ENCODE results near the gene KRIT1.
A peak's percentile ranks its signal among the peaks of the same experiment; 100 is the strongest.
"Not testable (repeated sequence)": the region's sequence is repeated elsewhere in the genome, so short reads cannot be mapped to it uniquely, and the experiment has no call there.

The KRIT1 gene

GRCh38 chr7:92268921-92269320 lies 23.2 kb upstream of the KRIT1 start:
- Histone ChIP-seq H3K36me3 (ENCODE audit: control insufficient read depth, insufficient read depth, low read length) (no peaks in the 10 kb centered on the region), H3K4me1 (ENCODE audit: control insufficient read depth, insufficient read depth, low read length) (no peaks in the 10 kb centered on the region), H3K9ac (ENCODE audit: low read length) (no peak overlapping the region), H3K9me3 (ENCODE audit: control insufficient read depth, low read length) (no peaks in the 10 kb centered on the region), H3K4me3 (ENCODE audit: low read length) (no peak overlapping the region), H3K27me3 (ENCODE audit: control insufficient read depth, insufficient read depth, low read length) (no peaks in the 10 kb centered on the region)

GRCh38 chr7:92266415-92267241 lies 20.9 kb upstream of the KRIT1 start:
- Histone ChIP-seq H3K27me3 (ENCODE audit: control insufficient read depth, insufficient read depth, low read length) (no peaks in the 10 kb centered on the region), H3K9me3 (ENCODE audit: control insufficient read depth, low read length) (no peaks in the 10 kb centered on the region), H3K4me3 (ENCODE audit: low read length) (no peak overlapping the region), H3K9ac (ENCODE audit: low read length) (no peak overlapping the region), H3K36me3 (ENCODE audit: control insufficient read depth, insufficient read depth, low read length) (no peaks in the 10 kb centered on the region), H3K4me1 (ENCODE audit: control insufficient read depth, insufficient read depth, low read length) (no peaks in the 10 kb centered on the region)

- no peaks in the 10 kb centered on the region for H3K4me1 ChIP-seq (ENCODE audit: control insufficient read depth, insufficient read depth, low read length)
- H3K36me3 ChIP-seq (ENCODE audit: control insufficient read depth, insufficient read depth, low read length) = no peaks in the 10 kb centered on the region
- H3K27me3 ChIP-seq (ENCODE audit: control insufficient read depth, insufficient read depth, low read length) = no peaks in the 10 kb centered on the region
- no peak overlapping the region for H3K4me3 ChIP-seq (ENCODE audit: low read length)
- no peaks in the 10 kb centered on the region for H3K9me3 ChIP-seq (ENCODE audit: control insufficient read depth, low read length)
- H3K9ac ChIP-seq (ENCODE audit: low read length) = no peak overlapping the region
Measured at GRCh38 chr7:92260248-92260781, 14.6 kb upstream of the KRIT1 start.

- Histone ChIP-seq H3K27me3 (ENCODE audit: control insufficient read depth, insufficient read depth, low read length) (no peaks in the 10 kb centered on the region), H3K36me3 (ENCODE audit: control insufficient read depth, insufficient read depth, low read length) (no peaks in the 10 kb centered on the region), H3K4me1 (ENCODE audit: control insufficient read depth, insufficient read depth, low read length) (no peaks in the 10 kb centered on the region), H3K4me3 (ENCODE audit: low read length) (no peak overlapping the region), H3K9ac (ENCODE audit: low read length) (no peak overlapping the region), H3K9me3 (ENCODE audit: control insufficient read depth, low read length) (no peaks in the 10 kb centered on the region)
Measured at GRCh38 chr7:92259610-92260247, 14.0 kb upstream of the KRIT1 start.

- no peak overlapping the region for H3K4me3 ChIP-seq (ENCODE audit: low read length)
- no peaks in the 10 kb centered on the region for H3K9me3 ChIP-seq (ENCODE audit: control insufficient read depth, low read length)
- H3K27me3 ChIP-seq (ENCODE audit: control insufficient read depth, insufficient read depth, low read length) = no peaks in the 10 kb centered on the region
- H3K36me3 ChIP-seq (ENCODE audit: control insufficient read depth, insufficient read depth, low read length) = no peaks in the 10 kb centered on the region
- H3K4me1 ChIP-seq (ENCODE audit: control insufficient read depth, insufficient read depth, low read length) = no peaks in the 10 kb centered on the region
- H3K9ac ChIP-seq (ENCODE audit: low read length) = no peak overlapping the region
Measured at GRCh38 chr7:92259062-92259461, 13.3 kb upstream of the KRIT1 start.

- H3K9me3 ChIP-seq (ENCODE audit: control insufficient read depth, low read length) = no peaks in the 10 kb centered on the region
- no peaks in the 10 kb centered on the region for H3K36me3 ChIP-seq (ENCODE audit: control insufficient read depth, insufficient read depth, low read length)
- H3K27me3 ChIP-seq (ENCODE audit: control insufficient read depth, insufficient read depth, low read length) = no peaks in the 10 kb centered on the region
- no peaks in the 10 kb centered on the region for H3K4me1 ChIP-seq (ENCODE audit: control insufficient read depth, insufficient read depth, low read length)
- no peak overlapping the region for H3K9ac ChIP-seq (ENCODE audit: low read length)
- no peak overlapping the region for H3K4me3 ChIP-seq (ENCODE audit: low read length)
Measured at GRCh38 chr7:92255308-92255707, 9.6 kb upstream of the KRIT1 start.

GRCh38 chr7:92254800-92255199 lies 9.1 kb upstream of the KRIT1 start:
- not testable (repeated sequence) for H3K9me3 ChIP-seq (ENCODE audit: control insufficient read depth, low read length); H3K4me3 ChIP-seq (ENCODE audit: low read length); H3K9ac ChIP-seq (ENCODE audit: low read length); H3K27me3 ChIP-seq (ENCODE audit: control insufficient read depth, insufficient read depth, low read length); H3K36me3 ChIP-seq (ENCODE audit: control insufficient read depth, insufficient read depth, low read length); H3K4me1 ChIP-seq (ENCODE audit: control insufficient read depth, insufficient read depth, low read length)

GRCh38 chr7:92253251-92253650 lies 7.5 kb upstream of the KRIT1 start:
- H3K27me3 ChIP-seq (ENCODE audit: control insufficient read depth, insufficient read depth, low read length) = no peaks in the 10 kb centered on the region
- peaks cover 1% of the 10 kb centered on the region for H3K4me1 ChIP-seq (ENCODE audit: control insufficient read depth, insufficient read depth, low read length)
- H3K9ac ChIP-seq (ENCODE audit: low read length) = no peak overlapping the region
- no peaks in the 10 kb centered on the region for H3K36me3 ChIP-seq (ENCODE audit: control insufficient read depth, insufficient read depth, low read length)
- H3K9me3 ChIP-seq (ENCODE audit: control insufficient read depth, low read length) = no peaks in the 10 kb centered on the region
- H3K4me3 ChIP-seq (ENCODE audit: low read length) = no peak overlapping the region

- Histone ChIP-seq H3K27me3 (ENCODE audit: control insufficient read depth, insufficient read depth, low read length) (no peaks in the 10 kb centered on the region), H3K9ac (ENCODE audit: low read length) (no peak overlapping the region), H3K36me3 (ENCODE audit: control insufficient read depth, insufficient read depth, low read length) (no peaks in the 10 kb centered on the region), H3K4me3 (ENCODE audit: low read length) (no peak overlapping the region), H3K4me1 (ENCODE audit: control insufficient read depth, insufficient read depth, low read length) (peaks cover 13% of the 10 kb centered on the region), H3K9me3 (ENCODE audit: control insufficient read depth, low read length) (no peaks in the 10 kb centered on the region)
Measured at GRCh38 chr7:92251181-92251580, 5.5 kb upstream of the KRIT1 start.

GRCh38 chr7:92250603-92251002 lies 4.9 kb upstream of the KRIT1 start:
- no peaks in the 10 kb centered on the region for H3K36me3 ChIP-seq (ENCODE audit: control insufficient read depth, insufficient read depth, low read length)
- peaks cover 13% of the 10 kb centered on the region for H3K4me1 ChIP-seq (ENCODE audit: control insufficient read depth, insufficient read depth, low read length)
- no peaks in the 10 kb centered on the region for H3K9me3 ChIP-seq (ENCODE audit: control insufficient read depth, low read length)
- H3K9ac ChIP-seq (ENCODE audit: low read length) = no peak overlapping the region
- no peak overlapping the region for H3K4me3 ChIP-seq (ENCODE audit: low read length)
- no peaks in the 10 kb centered on the region for H3K27me3 ChIP-seq (ENCODE audit: control insufficient read depth, insufficient read depth, low read length)

- Histone ChIP-seq H3K4me3 (ENCODE audit: low read length) (peak overlapping the region; percentile 81), H3K9ac (ENCODE audit: low read length) (peak overlapping the region; percentile 88), H3K36me3 (ENCODE audit: control insufficient read depth, insufficient read depth, low read length) (no peaks in the 10 kb centered on the region), H3K9me3 (ENCODE audit: control insufficient read depth, low read length) (no peaks in the 10 kb centered on the region), H3K4me1 (ENCODE audit: control insufficient read depth, insufficient read depth, low read length) (peaks cover 18% of the 10 kb centered on the region), H3K27me3 (ENCODE audit: control insufficient read depth, insufficient read depth, low read length) (no peaks in the 10 kb centered on the region)
Measured at GRCh38 chr7:92246360-92247101, 817 bp upstream of the KRIT1 start.

All from mucosa of stomach (tissue), 1 donor.